ENCODE results near the gene SLC35B2.
"Not testable (repeated sequence)": the region's sequence is repeated elsewhere in the genome, so short reads cannot be mapped to it uniquely, and the experiment has no call there.

Gene SLC35B2

GRCh38 chr6:44235269-44235668 lies 22.1 kb downstream of the SLC35B2 start:
- DNase-seq (ENCODE audit: low spot score) = no peak

- DNase-seq (ENCODE audit: low spot score) = peak; percentile 84
These were observed 23.0 kb downstream of the SLC35B2 start for GRCh38 chr6:44234101-44235025.

GRCh38 chr6:44233567-44234100 lies 23.7 kb downstream of the SLC35B2 start:
- DNase-seq (ENCODE audit: low spot score) = no peak

DNA sequence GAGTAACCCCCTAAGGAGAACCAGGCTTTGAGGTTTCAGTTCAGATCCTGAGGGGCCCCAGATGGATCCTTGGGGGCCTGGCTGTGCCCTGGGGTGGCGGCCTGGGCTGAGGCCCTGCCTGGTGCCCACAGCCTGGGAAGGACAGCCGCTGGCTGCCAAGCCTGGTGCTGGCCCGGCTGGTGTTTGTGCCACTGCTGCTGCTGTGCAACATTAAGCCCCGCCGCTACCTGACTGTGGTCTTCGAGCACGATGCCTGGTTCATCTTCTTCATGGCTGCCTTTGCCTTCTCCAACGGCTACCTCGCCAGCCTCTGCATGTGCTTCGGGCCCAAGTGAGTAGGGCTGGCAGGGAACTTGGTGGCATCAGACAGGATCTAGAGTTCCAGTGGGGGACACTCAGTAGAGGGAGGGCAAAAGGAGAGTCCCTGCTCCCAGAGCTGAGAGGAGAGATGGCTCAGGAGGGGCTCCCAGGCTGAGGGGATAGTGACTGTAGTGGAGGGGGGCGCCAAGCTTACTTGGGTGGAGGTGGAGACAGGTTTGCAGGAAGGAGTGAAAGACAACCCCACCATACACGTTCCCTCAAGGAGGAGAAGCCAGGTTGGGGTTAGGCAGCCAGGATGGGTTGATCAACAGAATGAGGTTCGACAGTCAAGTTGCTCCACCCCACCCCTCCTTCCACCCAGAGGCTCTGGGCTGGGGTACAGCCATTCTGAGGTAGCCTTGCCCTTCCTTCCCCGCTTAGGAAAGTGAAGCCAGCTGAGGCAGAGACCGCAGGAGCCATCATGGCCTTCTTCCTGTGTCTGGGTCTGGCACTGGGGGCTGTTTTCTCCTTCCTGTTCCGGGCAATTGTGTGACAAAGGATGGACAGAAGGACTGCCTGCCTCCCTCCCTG lies 24.4 kb downstream of the SLC35B2 start:
- no peak for DNase-seq (ENCODE audit: low spot score)

DNA sequence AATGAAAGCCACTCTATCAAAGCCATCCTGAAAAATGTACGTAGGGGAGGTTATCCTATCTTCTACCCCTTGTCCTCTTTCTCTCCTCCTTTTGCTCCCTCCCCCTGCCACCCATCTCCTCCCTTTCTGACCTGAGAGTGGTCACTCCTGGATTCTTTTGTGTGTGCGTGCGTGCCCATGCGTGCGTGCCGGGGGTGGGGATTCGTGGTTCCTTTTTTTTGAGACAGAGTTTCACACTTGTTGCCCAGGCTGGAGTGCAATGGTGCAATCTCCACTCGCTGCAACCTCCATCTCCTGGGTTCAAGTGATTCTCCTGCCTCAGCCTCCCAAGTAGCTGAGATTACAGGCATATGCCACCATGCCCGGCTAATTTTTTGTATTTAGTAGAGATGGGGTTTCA lies 25.9 kb downstream of the SLC35B2 start:
- DNase-seq (ENCODE audit: low spot score) = not testable (repeated sequence)

GRCh38 chr6:44230034-44230675 lies 27.2 kb downstream of the SLC35B2 start:
- DNase-seq (ENCODE audit: low spot score) = no peak

DNA sequence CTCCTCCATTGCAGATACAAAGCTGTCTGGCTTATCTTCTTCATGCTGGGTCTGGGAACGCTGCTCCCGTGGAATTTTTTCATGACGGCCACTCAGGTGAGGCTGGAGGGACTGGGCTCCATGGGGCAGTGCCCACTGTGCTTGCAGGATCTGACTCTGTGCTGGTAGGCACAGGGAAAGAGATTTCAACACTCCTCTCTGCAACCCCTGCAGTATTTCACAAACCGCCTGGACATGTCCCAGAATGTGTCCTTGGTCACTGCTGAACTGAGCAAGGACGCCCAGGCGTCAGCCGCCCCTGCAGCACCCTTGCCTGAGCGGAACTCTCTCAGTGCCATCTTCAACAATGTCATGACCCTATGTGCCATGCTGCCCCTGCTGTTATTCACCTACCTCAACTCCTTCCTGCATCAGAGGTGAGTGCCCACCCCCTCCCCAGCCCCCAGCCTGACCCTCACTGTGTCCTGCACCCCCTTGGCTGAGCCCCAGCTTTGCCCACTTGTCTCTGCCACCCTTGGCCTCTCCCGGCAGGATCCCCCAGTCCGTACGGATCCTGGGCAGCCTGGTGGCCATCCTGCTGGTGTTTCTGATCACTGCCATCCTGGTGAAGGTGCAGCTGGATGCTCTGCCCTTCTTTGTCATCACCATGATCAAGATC lies 27.8 kb downstream of the SLC35B2 start:
- DNase-seq (ENCODE audit: low spot score) = no peak

DNA sequence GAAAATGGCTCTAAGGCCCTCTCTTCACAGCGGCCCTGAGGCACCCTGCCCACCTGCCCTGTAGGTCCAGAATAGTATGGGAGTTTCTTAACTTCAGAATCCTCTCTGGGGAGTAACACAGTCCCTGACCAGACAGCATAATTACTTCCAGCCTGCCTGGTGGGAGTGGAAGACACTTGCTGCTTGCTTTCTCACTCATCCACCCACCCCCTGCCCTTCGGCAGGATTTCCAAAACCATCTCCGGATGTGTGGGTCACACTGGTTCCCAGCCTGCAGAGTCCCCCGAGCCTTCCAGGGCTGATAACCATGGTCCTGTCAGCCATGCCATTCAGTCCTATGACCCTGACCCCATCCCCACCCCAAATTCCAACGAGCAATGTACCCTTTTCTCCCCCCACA lies 28.5 kb downstream of the SLC35B2 start:
- DNase-seq (ENCODE audit: low spot score) = no peak

DNA sequence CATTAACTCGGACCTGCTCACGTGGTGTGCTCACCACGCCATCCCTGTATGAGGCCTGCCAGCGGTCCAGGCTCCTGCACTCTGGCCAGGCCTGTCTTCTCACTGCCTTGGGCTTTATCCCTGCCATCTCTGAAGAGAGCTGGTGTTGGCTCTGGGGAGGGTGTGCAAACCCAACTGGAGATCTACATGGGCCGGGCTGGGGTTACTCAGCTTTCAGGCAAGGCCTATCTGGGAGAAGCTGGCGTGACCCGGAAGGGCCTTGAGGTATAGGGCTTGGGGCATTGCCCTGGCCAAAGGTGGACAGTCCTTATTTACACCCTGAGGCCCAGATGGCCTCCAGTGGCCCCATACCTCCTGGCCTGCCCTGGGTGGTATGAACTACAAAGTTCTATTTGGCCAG lies 28.9 kb downstream of the SLC35B2 start:
- no peak for DNase-seq (ENCODE audit: low spot score)

GRCh38 chr6:44228031-44228430 lies 29.3 kb downstream of the SLC35B2 start:
- DNase-seq (ENCODE audit: low spot score) = no peak

GRCh38 chr6:44227148-44227793 lies 30.1 kb downstream of the SLC35B2 start:
- no peak for DNase-seq (ENCODE audit: low spot score)

DNA sequence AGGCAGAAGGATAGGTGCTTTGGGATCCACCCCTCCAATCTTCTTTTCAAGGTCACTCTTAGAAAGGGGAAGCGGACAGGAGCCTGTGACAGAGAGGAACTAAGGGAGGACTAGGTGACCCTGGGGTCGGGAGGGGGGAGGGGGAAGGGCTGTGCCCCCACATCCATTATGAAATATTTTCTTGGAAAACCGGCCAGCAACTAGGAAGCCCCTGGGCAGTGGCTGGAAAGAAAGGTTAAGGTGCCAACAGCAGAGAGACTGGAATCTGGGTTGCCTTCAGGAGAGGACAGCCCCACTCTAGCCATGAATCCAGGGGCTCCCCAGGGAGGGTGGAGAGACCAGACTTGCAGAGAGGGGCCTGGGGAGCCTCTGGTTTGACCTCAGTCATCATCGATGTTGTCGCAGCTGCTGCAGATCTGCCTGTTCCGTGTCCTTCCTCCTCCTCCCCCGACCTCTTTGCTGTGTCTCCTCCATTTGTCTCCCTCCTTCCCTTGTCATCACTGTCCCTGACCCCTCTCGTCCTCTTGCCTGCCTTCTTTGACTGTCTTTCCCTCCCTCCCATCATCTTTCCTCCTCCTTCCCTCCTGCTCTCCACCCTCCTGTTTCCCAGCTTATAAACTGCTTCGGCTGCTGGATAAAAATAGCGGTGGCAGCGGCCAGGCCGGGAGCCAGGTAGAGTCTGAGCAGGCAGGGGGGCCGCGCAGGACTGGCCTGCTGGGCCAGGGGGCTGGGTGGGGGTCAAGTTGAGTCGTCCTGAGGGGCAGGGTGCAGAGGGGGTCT lies 30.8 kb downstream of the SLC35B2 start:
- DNase-seq (ENCODE audit: low spot score) = no peak

- no peak for DNase-seq (ENCODE audit: low spot score)
These were observed 31.6 kb downstream of the SLC35B2 start for GRCh38 chr6:44225579-44226325.

DNA sequence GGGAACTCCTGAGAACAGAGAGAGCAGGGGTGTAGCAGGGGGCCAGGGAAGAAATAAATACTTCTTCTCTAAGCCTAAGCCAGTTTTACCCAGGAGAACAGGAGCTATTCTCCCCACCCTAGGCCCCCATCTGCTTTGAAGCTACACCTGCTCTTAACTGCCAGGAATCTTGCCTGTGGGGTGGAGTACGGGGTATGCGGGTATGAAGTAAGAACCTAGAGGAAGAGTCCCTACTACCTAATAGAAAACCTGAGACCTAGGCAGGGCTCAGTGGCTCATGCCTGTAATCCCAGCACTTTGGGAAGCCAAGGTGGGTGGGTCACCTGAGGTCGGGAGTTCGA lies 32.4 kb downstream of the SLC35B2 start:
- no peak for DNase-seq (ENCODE audit: low spot score)

DNA sequence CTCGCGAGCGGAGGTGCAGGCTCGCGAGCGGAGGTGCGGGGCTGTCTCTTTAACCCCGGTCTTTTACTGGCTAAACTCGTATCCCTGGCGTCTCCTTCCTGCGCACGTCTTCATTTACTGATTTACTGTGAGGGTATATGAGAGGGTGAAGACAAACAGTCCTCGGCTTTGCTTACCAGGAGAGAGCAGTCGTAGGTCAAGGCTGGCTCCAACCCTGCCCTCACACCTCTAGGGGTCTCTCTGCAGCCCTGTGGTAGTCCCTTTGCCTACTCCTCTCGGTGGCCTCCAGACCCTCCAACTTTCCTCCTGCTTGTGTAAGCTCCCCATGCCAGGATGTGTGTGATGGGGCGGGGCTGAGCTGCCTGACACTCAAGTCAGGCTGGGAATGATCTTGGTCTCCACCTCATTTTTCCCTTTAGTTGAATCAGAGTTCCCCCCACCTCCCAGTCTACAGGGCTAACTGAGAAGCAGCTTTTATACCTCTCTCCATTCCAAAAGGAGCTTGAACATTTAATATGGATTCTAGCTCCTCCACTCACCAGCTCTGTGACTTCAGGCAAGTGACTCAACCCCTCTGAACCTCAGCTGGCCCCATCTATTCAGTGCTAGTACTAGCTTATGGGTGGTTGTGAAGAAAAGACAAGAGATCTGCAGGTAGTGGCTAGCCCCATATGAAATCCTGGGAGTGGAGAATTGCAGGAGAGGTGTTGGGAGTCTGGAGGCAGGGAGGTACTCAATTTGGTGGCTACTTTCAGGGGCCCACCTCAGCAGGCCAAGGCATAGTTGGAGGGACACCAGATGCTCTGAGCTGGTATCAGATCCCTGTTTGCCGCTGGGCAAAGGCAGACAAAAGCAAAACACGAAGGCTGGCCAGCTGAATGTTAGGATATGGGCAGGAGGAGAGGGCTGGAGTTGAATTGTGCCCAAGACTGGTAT lies 33.0 kb downstream of the SLC35B2 start:
- DNase-seq (ENCODE audit: low spot score) = no peak

DNA sequence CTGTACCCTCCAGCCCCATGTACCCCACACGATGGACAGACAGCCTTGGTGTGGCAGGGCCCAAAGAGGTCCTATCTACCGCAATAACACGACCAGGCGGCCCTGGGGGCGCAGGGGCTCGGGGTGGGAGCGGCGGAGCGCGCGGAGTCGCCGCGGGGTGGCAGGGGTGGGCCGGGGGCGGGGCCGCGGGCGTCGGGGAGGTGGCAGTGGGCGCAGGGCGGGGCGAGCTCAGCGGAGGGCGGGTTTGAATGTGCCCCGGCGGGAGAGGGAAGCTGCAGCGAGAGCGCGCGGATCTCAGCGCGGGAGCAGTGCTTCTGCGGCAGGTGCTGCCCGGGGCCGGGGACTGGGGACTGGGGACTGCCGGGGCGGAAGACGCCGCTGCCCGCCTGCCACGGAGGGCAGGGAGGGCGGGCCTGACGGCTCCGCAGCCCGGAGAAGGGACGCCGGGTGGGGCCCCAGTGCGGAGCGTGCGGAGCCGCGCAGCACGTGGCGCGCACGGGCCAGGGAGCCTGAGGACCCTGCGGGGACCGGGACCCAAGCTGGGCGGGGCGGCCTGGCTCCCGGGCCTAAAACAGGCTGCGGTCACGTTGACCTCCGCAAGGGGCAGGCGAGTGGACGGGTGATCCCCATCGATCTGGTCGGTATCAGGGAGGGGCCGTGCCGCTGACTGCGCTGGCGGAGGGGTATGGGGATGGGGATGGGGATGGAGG lies 33.9 kb downstream of the SLC35B2 start, which contains the start of gene SLC29A1:
SLC29A1 (plus strand) TSS at position 277 of the 710 bp plus-strand sequence. CDS start 3,719 bp downstream, outside the sequence.
- peak; percentile 90 for DNase-seq (ENCODE audit: low spot score)

DNA sequence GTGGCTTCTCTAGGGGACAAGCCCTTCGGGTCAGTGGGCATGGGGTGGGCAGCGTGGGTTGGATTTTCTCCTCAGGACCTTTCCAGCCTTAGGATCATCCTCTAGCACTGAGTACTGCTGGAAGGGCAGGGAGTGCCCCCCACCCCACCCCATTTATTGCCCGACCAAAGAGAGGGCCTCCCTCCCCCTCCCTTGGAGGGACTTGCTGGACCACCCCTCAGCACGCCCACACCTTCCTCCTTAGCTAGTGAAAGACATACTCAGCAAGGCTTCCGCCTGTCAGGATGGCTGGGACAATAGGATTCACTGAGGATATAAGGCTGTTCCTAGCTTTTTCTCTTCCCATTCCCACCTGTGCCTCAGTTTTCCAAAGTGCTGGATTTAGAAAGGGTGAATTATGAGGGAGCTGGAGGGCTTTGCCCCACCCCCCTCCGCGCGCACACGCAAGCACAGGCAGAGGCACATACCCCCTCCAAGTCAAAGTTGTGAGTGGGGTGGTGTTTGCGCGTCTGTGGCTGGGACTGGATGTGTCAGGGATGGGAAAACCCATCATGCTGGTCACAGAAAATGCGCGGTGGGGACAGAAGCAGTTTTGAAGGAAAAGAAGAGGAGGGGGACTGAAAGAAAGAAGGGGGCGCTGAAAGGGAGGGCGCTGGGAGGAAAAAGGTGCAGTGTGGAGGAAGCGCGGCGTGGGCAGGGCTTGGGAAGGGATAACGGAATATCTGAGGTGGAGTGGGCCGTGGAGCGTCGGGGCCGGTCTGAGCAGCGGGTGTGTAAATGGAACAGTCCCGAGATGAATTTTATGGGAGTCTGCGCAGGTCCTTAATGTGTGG lies 34.6 kb downstream of the SLC35B2 start:
- DNase-seq (ENCODE audit: low spot score) = peak; percentile 40
